NCI-H1436 (cell line): Measurements from ENCODE around the gene CLDN34.

Experiments used
- DNase-seq: peaks from one replicate; lab custom pipeline; 2025; lab: John Stamatoyannopoulos, UW

The CLDN34 gene

DNA sequence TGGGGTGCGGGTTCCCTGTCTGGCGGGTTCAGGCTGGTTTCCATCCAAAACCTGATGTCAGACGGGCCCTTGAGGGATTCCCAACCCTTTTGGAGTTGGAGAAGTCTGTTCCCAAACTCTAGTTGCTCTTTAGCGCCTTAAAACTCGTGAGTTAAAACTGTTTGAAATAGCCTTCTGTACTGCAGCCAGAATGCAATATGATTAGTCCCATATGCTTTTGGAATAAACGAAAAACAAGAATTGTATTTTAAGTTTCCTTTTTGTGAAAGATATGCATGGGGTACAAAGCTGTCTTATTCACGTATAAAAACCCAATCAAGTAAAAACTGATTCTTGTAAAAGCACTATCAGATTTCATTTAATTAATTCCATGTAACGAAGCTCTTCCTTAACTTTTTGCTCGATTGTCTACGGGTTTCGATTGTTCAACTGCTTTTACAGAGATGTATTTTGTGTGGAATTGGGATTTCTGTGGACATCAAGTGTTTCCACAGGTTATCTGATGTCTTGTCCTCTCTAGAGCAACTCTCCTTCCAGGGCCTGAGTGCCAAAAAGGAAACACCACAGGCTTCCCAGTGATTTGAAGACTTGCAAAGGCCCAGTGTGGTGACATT is 49.5 kb downstream of the CLDN34 start:
- no peak for DNase-seq

DNA sequence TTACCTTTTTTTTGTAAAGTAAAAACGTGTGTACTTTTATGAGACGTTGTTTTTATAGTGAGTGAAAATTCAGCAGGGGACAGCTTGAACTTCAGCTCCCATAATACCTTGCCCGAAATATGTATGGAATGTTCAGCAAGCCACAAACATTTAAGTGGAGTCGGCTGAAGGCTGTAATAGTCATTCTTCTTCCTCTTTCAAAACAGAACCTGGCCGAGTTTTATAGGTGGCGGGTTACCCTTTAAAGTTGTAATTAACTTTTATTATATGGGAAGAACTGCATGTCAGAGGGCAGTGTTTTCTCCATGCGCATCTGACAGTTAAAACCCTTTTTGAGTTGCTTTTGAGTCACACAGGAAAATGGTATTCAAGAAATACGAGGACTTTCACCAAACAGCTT is 50.7 kb downstream of the CLDN34 start:
- no peak for DNase-seq
